Caco-2 (cell line): ENCODE data around the gene UBR3. TPM values are rescaled to one million over a fixed set of nuclear protein-coding genes. Genes with fewer than 3 reads are reported as not detected.

ENCODE experiments used
- BruUV-seq: library from RNA; stranded (reverse); fragments of 400-500 nt; replicated peaks from 2 replicates; lab custom pipeline; 2021; lab: Mats Ljungman, UMichigan
- CTCF ChIA-PET: fragments of 300-600 bp; sonication (Branson Sonifier 250); formaldehyde crosslinking; loops from one replicate; lab custom pipeline; 2022; ENCODE audit warnings: antibody characterized with exemption; lab: Charles Lee
- POLR2A ChIA-PET: fragments of 300-600 bp; sonication (Branson Sonifier 250); formaldehyde crosslinking; loops from one replicate; lab custom pipeline; 2022; ENCODE audit warnings: antibody characterized with exemption; lab: Charles Lee
- DNase-seq, 2 experiments: peaks; one replicate each; pipeline versions ENCODE4 v3.0.0 to v3.0.0-alpha.2; 2020 to 2022
- H3K27me3 ChIP-seq: replicated peaks from 2 replicates; pipeline ENCODE4 v1.6.0; 2011; ENCODE audit warnings: low read length; ENCODE audit not compliant: control insufficient read depth, insufficient read depth
- H3K36me3 ChIP-seq: 2 replicates; pipeline ENCODE4 v1.5.1; 2011; ENCODE audit warnings: low read length; ENCODE audit not compliant: control insufficient read depth, insufficient read depth
- H3K4me1 ChIP-seq: fragments of 250-450 bp; sonication (Bioruptor Pico); 2 replicates; pipeline ENCODE4 v1.5.1; 2020; ENCODE audit warnings: mild to moderate bottlenecking
- H3K4me3 ChIP-seq: 2 replicates; pipeline ENCODE4 v1.5.1; 2011; ENCODE audit warnings: low read depth, mild to moderate bottlenecking, control low read depth, low read length
- H3K9me3 ChIP-seq: fragments of 250-450 bp; sonication (Bioruptor Pico); 2 replicates; pipeline ENCODE4 v1.5.1; 2020; ENCODE audit warnings: mild to moderate bottlenecking, moderate library complexity
- H3K27ac Mint-ChIP-seq: one replicate; pipeline ENCODE4 v1.8.0; 2022; ENCODE audit warnings: mixed read lengths; ENCODE audit not compliant: unreplicated experiment
- H3K27me3 Mint-ChIP-seq: one replicate; pipeline ENCODE4 v1.8.0; 2022; ENCODE audit warnings: mixed read lengths; ENCODE audit not compliant: insufficient read depth, unreplicated experiment
- H3K36me3 Mint-ChIP-seq: one replicate; pipeline ENCODE4 v1.8.0; 2022; ENCODE audit warnings: mild to moderate bottlenecking, mixed read lengths; ENCODE audit not compliant: insufficient read depth, unreplicated experiment
- H3K4me1 Mint-ChIP-seq: one replicate; pipeline ENCODE4 v1.8.0; 2022; ENCODE audit warnings: low read depth, mixed read lengths; ENCODE audit not compliant: unreplicated experiment
- H3K4me3 Mint-ChIP-seq: one replicate; pipeline ENCODE4 v1.8.0; 2022; ENCODE audit warnings: mild to moderate bottlenecking, moderate library complexity, mixed read lengths; ENCODE audit not compliant: unreplicated experiment
- H3K9me3 Mint-ChIP-seq: one replicate; pipeline ENCODE4 v1.8.0; 2022; ENCODE audit warnings: mixed read lengths; ENCODE audit not compliant: unreplicated experiment
- CTCF ChIP-seq, 2 experiments: fragments of 200-600 bp in 1 of 2; IDR thresholded peaks; 1 replicate in 1 of 2; 2 replicates in 1 of 2; pipeline versions ENCODE4 v1.5.1 to v1.8.0; 2011 to 2022; ENCODE audit warnings: antibody characterized with exemption in 1 of 2, control low read depth in 1 of 2, inconsistent platforms in 1 of 2, low read depth in 1 of 2, low read length in 1 of 2, mild to moderate bottlenecking in 1 of 2, moderate library complexity in 1 of 2; ENCODE audit not compliant: insufficient read depth in 1 of 2, severe bottlenecking in 1 of 2, unreplicated experiment in 1 of 2
- intact Hi-C: fragments of 100-400 bp; cut with micrococcal nuclease; formaldehyde crosslinking; loops from one replicate; pipeline ENCODE4 v1.10.0; 2022; ENCODE audit not compliant: unreplicated experiment
- total RNA-seq: library from RNA; stranded (reverse); gene quantifications from 2 replicates; pipeline ENCODE4 v1.2.3, GENCODE V29; 2022

Gene UBR3
- total RNA-seq, 1 experiment from 2014 or later, result 35.7 TPM

GRCh38 chr2:169900686-169901085, 73.4 kb downstream of the UBR3 start:
- Histone ChIP-seq H3K4me1 (no peaks in the 10 kb centered on the region), H3K9me3 (no peaks in the 10 kb centered on the region), H3K36me3 (no peaks in the 10 kb centered on the region), H3K27me3 (no peaks in the 10 kb centered on the region), H3K4me3 (no peak overlapping the region)
- Mint-ChIP-seq H3K27me3 (no peaks in the 10 kb centered on the region), H3K36me3 (peaks cover 23% of the 10 kb centered on the region), H3K9me3 (no peaks in the 10 kb centered on the region), H3K4me1 (peaks cover 2% of the 10 kb centered on the region), H3K4me3 (no peak overlapping the region), H3K27ac (no peak overlapping the region)
- DNase-seq, result no peak
- ChIA-PET POLR2A (no interaction called here), CTCF (no interaction called here)
- TF ChIP-seq CTCF (IDR thresholded peaks at IDR 0.05; ENCODE audit: insufficient read depth in 1 of 2, low read depth in 1 of 2, low read length in 1 of 2, severe bottlenecking in 1 of 2, unreplicated experiment in 1 of 2), result no peak
- BruUV-seq, result no TSS peak
- intact Hi-C loops, result no loop called here

- TF ChIP-seq CTCF (IDR thresholded peaks at IDR 0.05; ENCODE audit: insufficient read depth in 1 of 2, low read depth in 1 of 2, low read length in 1 of 2, severe bottlenecking in 1 of 2, unreplicated experiment in 1 of 2), result no peak
- ChIA-PET CTCF (no interaction called here), POLR2A (no interaction called here)
- Histone ChIP-seq H3K36me3 (no peaks in the 10 kb centered on the region), H3K27me3 (no peaks in the 10 kb centered on the region), H3K4me1 (no peaks in the 10 kb centered on the region), H3K9me3 (no peaks in the 10 kb centered on the region), H3K4me3 (no peak overlapping the region)
- H3K9me3 Mint-ChIP-seq, result no peaks in the 10 kb centered on the region
- BruUV-seq, result no TSS peak
- H3K4me3 Mint-ChIP-seq, result no peak overlapping the region
- H3K4me1 Mint-ChIP-seq, result peaks cover 13% of the 10 kb centered on the region
- H3K36me3 Mint-ChIP-seq, result peaks cover 8% of the 10 kb centered on the region
- H3K27me3 Mint-ChIP-seq, result no peaks in the 10 kb centered on the region
- no peak overlapping the region for H3K27ac Mint-ChIP-seq
- no peak for DNase-seq
- intact Hi-C loops, result no loop called here
Measured at GRCh38 chr2:169906731-169907130, 79.5 kb downstream of the UBR3 start.

- H3K9me3 ChIP-seq, result no peaks in the 10 kb centered on the region
- peaks cover 13% of the 10 kb centered on the region for H3K4me1 Mint-ChIP-seq
- no peak for DNase-seq
- H3K4me3 Mint-ChIP-seq, result no peak overlapping the region
- H3K36me3 ChIP-seq, result no peaks in the 10 kb centered on the region
- BruUV-seq, result no TSS peak
- H3K27ac Mint-ChIP-seq, result no peak overlapping the region
- H3K36me3 Mint-ChIP-seq, result no peaks in the 10 kb centered on the region
- intact Hi-C loops, result no loop called here
- ChIA-PET CTCF (interaction anchor here (0.6 kb wide), 1 partner anchor 387 kb away, joined by 11 read pairs; no protein-coding TSS in a partner anchor), POLR2A (no interaction called here)
- H3K27me3 Mint-ChIP-seq, result no peaks in the 10 kb centered on the region
- no peaks in the 10 kb centered on the region for H3K4me1 ChIP-seq
- H3K27me3 ChIP-seq, result no peaks in the 10 kb centered on the region
- TF ChIP-seq CTCF (IDR thresholded peaks at IDR 0.05; ENCODE audit: insufficient read depth in 1 of 2, low read depth in 1 of 2, low read length in 1 of 2, severe bottlenecking in 1 of 2, unreplicated experiment in 1 of 2), result no peak
- no peaks in the 10 kb centered on the region for H3K9me3 Mint-ChIP-seq
- no peak overlapping the region for H3K4me3 ChIP-seq
Measured at GRCh38 chr2:169909376-169909775, 82.1 kb downstream of the UBR3 start.
